ENCODE data around the gene OR10G4. TPM values are rescaled to one million over a fixed set of nuclear protein-coding genes. Genes with fewer than 3 reads are reported as not detected.

Gene OR10G4
- total RNA-seq, 1 experiment from 2014 or later: not detected

Other genes starting within 250 kb of the OR10G4 start
- gene OR6M1, start 206.6 kb upstream of the OR10G4 start, total RNA-seq (2014; rRNA removed; shearing (Covaris generic)): not detected in 2 replicates
- not detected in 2 replicates for gene TMEM225, start 127.3 kb upstream of the OR10G4 start, total RNA-seq (2014; rRNA removed; shearing (Covaris generic))
- gene OR8D4, start 110.8 kb upstream of the OR10G4 start, total RNA-seq (2014; rRNA removed; shearing (Covaris generic)): not detected in 2 replicates
- not detected in 2 replicates for gene OR4D5, start 73.4 kb upstream of the OR10G4 start, total RNA-seq (2014; rRNA removed; shearing (Covaris generic))
- not detected in 2 replicates for gene OR6T1, start 69.2 kb upstream of the OR10G4 start, total RNA-seq (2014; rRNA removed; shearing (Covaris generic))
- not detected in 2 replicates for gene OR10S1, start 35.2 kb upstream of the OR10G4 start, total RNA-seq (2014; rRNA removed; shearing (Covaris generic))
- not detected in 2 replicates for gene OR10G6, start 17.8 kb upstream of the OR10G4 start, total RNA-seq (2014; rRNA removed; shearing (Covaris generic))
- gene OR10G9, start 10.0 kb downstream of the OR10G4 start, total RNA-seq (2014; rRNA removed; shearing (Covaris generic)): not detected in 2 replicates
- gene OR10G8, start 13.8 kb downstream of the OR10G4 start, total RNA-seq (2014; rRNA removed; shearing (Covaris generic)): not detected in 2 replicates
- not detected in 2 replicates for gene OR10G7, start 28.3 kb downstream of the OR10G4 start, total RNA-seq (2014; rRNA removed; shearing (Covaris generic))
- gene VWA5A, start 102.5 kb downstream of the OR10G4 start, total RNA-seq (2014; rRNA removed; shearing (Covaris generic)): 15.1 and 17.8 TPM in 2 replicates
- not detected in 2 replicates for gene OR10D3, start 170.3 kb downstream of the OR10G4 start, total RNA-seq (2014; rRNA removed; shearing (Covaris generic))
- not detected in 2 replicates for gene OR8G1, start 228.1 kb downstream of the OR10G4 start, total RNA-seq (2014; rRNA removed; shearing (Covaris generic))
- not detected in 2 replicates for gene OR8G5, start 243.4 kb downstream of the OR10G4 start, total RNA-seq (2014; rRNA removed; shearing (Covaris generic))

All from H7 (cell line).